Measurements from ENCODE around the gene UBE2V1. TPM values are rescaled to one million over a fixed set of nuclear protein-coding genes. Genes with fewer than 3 reads are reported as not detected.

UBE2V1 gene
- total and polyA plus RNA-seq, 2 donors (not counting 3 experiments of a cell fraction or from before 2014, with no cell fraction given) = 145 to 156 TPM

GRCh38 chr20:50037123-50037522, 75.8 kb downstream of the UBE2V1 start:
- no peaks in the 10 kb centered on the region for H3K79me2 ChIP-seq (ENCODE audit: control insufficient read depth, insufficient read depth, low read length)
- POLR2A ChIA-PET = interaction anchor here (0.6 kb wide), 1 partner anchor 53 kb away, joined by 3 read pairs; no protein-coding TSS in a partner anchor
- CTCF ChIA-PET = interaction anchor here (0.9 to 4.4 kb wide), 4 partner anchors 9 to 58 kb away, joined by 3 to 30 read pairs (median 10); no protein-coding TSS in a partner anchor
- H3K9me3 ChIP-seq (replicated peaks; ENCODE audit: control insufficient read depth, insufficient read depth, low read length) = no peaks in the 10 kb centered on the region
- DNase-seq (ENCODE audit: low read depth, low spot score) = no peak
- H3K27ac ChIP-seq (ENCODE audit: insufficient read depth, low read depth, low read length) = no peak overlapping the region
- no peak overlapping the region for H3K4me3 ChIP-seq (replicated peaks in 1 of 3; ENCODE audit: insufficient read depth in 1 of 3, low read depth in 1 of 3, low read length in 3 of 3)
- dilution Hi-C loops (cut with MboI; ENCODE audit: extremely low pct_ligation_motif_present, low sequenced_read_pairs) (no loop called here), intact Hi-C loops (cut with micrococcal nuclease) (loop anchor here (10.0 kb wide), 1 partner anchor 472 kb away; the partner anchor contains the start of gene PTGIS)
- H3K9me1 ChIP-seq (replicated peaks; ENCODE audit: control insufficient read depth, extremely low read depth, insufficient read depth, low read length) = no peaks in the 10 kb centered on the region
- no peak overlapping the region for H2AFZ ChIP-seq (ENCODE audit: low read depth, low read length)
- FAIRE-seq = no peak
- H3K36me3 ChIP-seq (ENCODE audit: control insufficient read depth in 2 of 2, extremely low read depth in 1 of 2, insufficient read depth in 2 of 2, low read length in 2 of 2) = no peaks in the 10 kb centered on the region
- TF ChIP-seq JUN (IDR thresholded peaks at IDR 0.05; ENCODE audit: borderline replicate concordance, insufficient read depth, insufficient read length, low read depth) (no peak), EZH2 (IDR thresholded peaks at IDR 0.05; ENCODE audit: borderline replicate concordance, low read depth, low read length, severe bottlenecking) (no peak), GATA2 (IDR thresholded peaks at IDR 0.05; ENCODE audit: insufficient read depth, insufficient read length, low read depth, low read length) (no peak), POLR2AphosphoS5 (IDR thresholded peaks at IDR 0.05; ENCODE audit: insufficient read depth, low read depth, low read length) (no peak), CTCF (IDR thresholded peaks at IDR 0.05; ENCODE audit: extremely low read depth in 1 of 2, insufficient read depth in 1 of 2, low read depth in 1 of 2, low read length in 2 of 2) (no peak), MYC (IDR thresholded peaks at IDR 0.05; ENCODE audit: low read depth, low read length) (no peak), POLR2A (IDR thresholded peaks at IDR 0.05; ENCODE audit: low read depth, low read length) (no peak), FOS (IDR thresholded peaks at IDR 0.05; ENCODE audit: borderline replicate concordance, insufficient read depth, low read length) (no peak), MAX (IDR thresholded peaks at IDR 0.05; ENCODE audit: insufficient read depth, insufficient read length) (no peak)
- no peak overlapping the region for H3K4me2 ChIP-seq (ENCODE audit: insufficient read depth, low read length)
- H4K20me1 ChIP-seq (replicated peaks; ENCODE audit: control insufficient read depth, extremely low read depth, insufficient read depth, low read length) = no peaks in the 10 kb centered on the region
- no peak overlapping the region for H3K9ac ChIP-seq (replicated peaks; ENCODE audit: extremely low read depth, insufficient read depth, low read length)
- no peaks in the 10 kb centered on the region for H3K27me3 ChIP-seq (ENCODE audit: control insufficient read depth in 2 of 2, insufficient read depth in 2 of 2, low read length in 2 of 2)
- BruUV-seq (replicated peaks) = no TSS peak
- H3K4me1 ChIP-seq (ENCODE audit: control insufficient read depth, extremely low read depth, insufficient read depth, low read length) = peaks cover 16% of the 10 kb centered on the region

Measured in endothelial cell of umbilical vein (primary cell).